H1 (cell line): ENCODE data around the gene ANKRD30A. TPM values are rescaled to one million over a fixed set of nuclear protein-coding genes. Genes with fewer than 3 reads are reported as not detected.

Source experiments
- TCF12 ChIP-seq: IDR thresholded peaks from 2 replicates; pipeline ENCODE4 v1.6.1; 2011; ENCODE audit warnings: low read depth, mild to moderate bottlenecking, low read length
- ZNF274 ChIP-seq: IDR thresholded peaks from 2 replicates; pipeline ENCODE4 v1.7.0; 2012; ENCODE audit warnings: low read length, borderline replicate concordance; ENCODE audit errors: extremely low read depth
- polyA plus RNA-seq, 7 experiments: library from polyadenylated mRNA; depleted of rRNA in 3 of 7; stranded (reverse) in 5 of 7; unstranded in 2 of 7; fragments of >200 nt in 5 of 7; fragments of 200-250 nt in 2 of 7; gene quantifications; 1 replicate in 5 of 7; 2 replicates in 1 of 7; 4 replicates in 1 of 7; pipeline versions ENCODE4 v1.2.1 to v1.2.3, GENCODE V29; 2011 to 2013; ENCODE audit warnings: missing spikeins in 2 of 7, mixed read lengths in 2 of 7
- total RNA-seq: library from RNA; stranded (reverse); fragmentation: NEBNext Ultra II Directional; extraction: Animal tissue kit (Norgen Biotek cat#: 25700); gene quantifications from 2 replicates; pipeline ENCODE4 v1.2.1, GENCODE V29; 2021

The ANKRD30A gene
- total and polyA plus RNA-seq, 2 of the 8 experiments (the other 6 are each of a cell fraction or from before 2014, with no cell fraction given), result not detected

DNA sequence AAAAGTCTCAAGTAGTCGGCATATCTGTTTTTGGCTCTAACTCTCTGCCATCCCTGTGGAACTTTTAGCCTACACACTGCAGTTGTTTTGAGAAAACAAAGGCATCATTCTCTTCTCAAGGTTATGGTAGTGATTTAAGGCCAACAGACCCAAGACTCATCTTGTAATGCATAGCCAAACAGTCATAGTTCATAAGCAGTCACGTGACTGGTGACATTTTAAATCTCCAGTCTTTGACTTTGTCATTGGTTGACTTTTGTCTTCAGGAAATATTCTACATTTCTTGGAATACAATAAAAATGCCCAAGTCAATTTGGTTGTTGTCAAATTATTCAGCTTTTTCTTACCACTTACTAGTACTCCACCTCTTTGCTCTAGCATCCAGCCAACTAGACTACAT lies 114.8 kb downstream of the ANKRD30A start (continued):
- TF ChIP-seq TCF12, result no peak
- no peak for TF ChIP-seq ZNF274
